Measurements from ENCODE around the gene TPTE. TPM values are rescaled to one million over a fixed set of nuclear protein-coding genes. Genes with fewer than 3 reads are reported as not detected.
"Not testable (repeated sequence)": the region's sequence is repeated elsewhere in the genome, so short reads cannot be mapped to it uniquely, and the experiment has no call there.

The TPTE gene
- total RNA-seq, 1 experiment from 2014 or later = not detected

- H3K4me3 ChIP-seq (replicated peaks in 1 of 2; ENCODE audit: low read depth in 1 of 2, low read length in 2 of 2); DNase-seq (ENCODE audit: low read depth, low spot score); H3K27ac ChIP-seq (ENCODE audit: low read depth, low read length); BruUV-seq (replicated peaks); H3K9ac ChIP-seq (ENCODE audit: low read length); H3K4me2 ChIP-seq (ENCODE audit: low read length); H3K79me2 ChIP-seq (ENCODE audit: insufficient read depth, low read length); H3K9me2 ChIP-seq (ENCODE audit: insufficient read depth); RAD21 ChIA-PET (ENCODE audit: low non-redundant PET in 1 of 2, low total read pairs in 2 of 2, uncharacterized antibody in 2 of 2, unreplicated experiment in 2 of 2); H3K4me1 ChIP-seq (ENCODE audit: control insufficient read depth in 1 of 2, insufficient read depth in 2 of 2, low read length in 2 of 2); POLR2A ChIA-PET; CTCF ChIA-PET; H4K20me1 ChIP-seq (ENCODE audit: insufficient read depth); ATAC-seq; H3K27me3 ChIP-seq (ENCODE audit: insufficient read depth, low read length); intact Hi-C loops (cut with micrococcal nuclease); H2AFZ ChIP-seq (ENCODE audit: low read depth, low read length, poor library complexity, severe bottlenecking); H3K36me3 ChIP-seq (ENCODE audit: control insufficient read depth in 1 of 2, insufficient read depth in 2 of 2, low read length in 2 of 2): not testable (repeated sequence)
- H3K9me3 ChIP-seq (ENCODE audit: control insufficient read depth in 1 of 2, insufficient read depth in 1 of 2, low read depth in 1 of 2, low read length in 2 of 2) = peaks cover 16 to 17% of the 10 kb centered on the region in 2 experiments; a peak in 3 of 4 replicates
Observed at GRCh38 chr21:10629239-10629638, 107.9 kb downstream of the TPTE start.

GRCh38 chr21:10630829-10631228 is 109.4 kb downstream of the TPTE start:
- H3K4me1 ChIP-seq (ENCODE audit: control insufficient read depth in 1 of 2, insufficient read depth in 2 of 2, low read length in 2 of 2); H3K9ac ChIP-seq (ENCODE audit: low read length); H3K79me2 ChIP-seq (ENCODE audit: insufficient read depth, low read length); ATAC-seq; H3K9me2 ChIP-seq (ENCODE audit: insufficient read depth); intact Hi-C loops (cut with micrococcal nuclease); H3K27ac ChIP-seq (ENCODE audit: low read depth, low read length); H4K20me1 ChIP-seq (ENCODE audit: insufficient read depth); H3K4me2 ChIP-seq (ENCODE audit: low read length); H2AFZ ChIP-seq (ENCODE audit: low read depth, low read length, poor library complexity, severe bottlenecking); H3K4me3 ChIP-seq (replicated peaks in 1 of 2; ENCODE audit: low read depth in 1 of 2, low read length in 2 of 2); H3K36me3 ChIP-seq (ENCODE audit: control insufficient read depth in 1 of 2, insufficient read depth in 2 of 2, low read length in 2 of 2); DNase-seq (ENCODE audit: low read depth, low spot score); BruUV-seq (replicated peaks); H3K27me3 ChIP-seq (ENCODE audit: insufficient read depth, low read length); POLR2A ChIA-PET; CTCF ChIA-PET; RAD21 ChIA-PET (ENCODE audit: low non-redundant PET in 1 of 2, low total read pairs in 2 of 2, uncharacterized antibody in 2 of 2, unreplicated experiment in 2 of 2): not testable (repeated sequence)
- peaks cover 16 to 17% of the 10 kb centered on the region in 2 experiments; a peak in 3 of 4 replicates for H3K9me3 ChIP-seq (ENCODE audit: control insufficient read depth in 1 of 2, insufficient read depth in 1 of 2, low read depth in 1 of 2, low read length in 2 of 2)

- BruUV-seq (replicated peaks); H3K9me2 ChIP-seq (ENCODE audit: insufficient read depth); H2AFZ ChIP-seq (ENCODE audit: low read depth, low read length, poor library complexity, severe bottlenecking); CTCF ChIA-PET; H3K27me3 ChIP-seq (ENCODE audit: insufficient read depth, low read length); H3K4me1 ChIP-seq (ENCODE audit: control insufficient read depth in 1 of 2, insufficient read depth in 2 of 2, low read length in 2 of 2); H4K20me1 ChIP-seq (ENCODE audit: insufficient read depth); H3K4me2 ChIP-seq (ENCODE audit: low read length); RAD21 ChIA-PET (ENCODE audit: low non-redundant PET in 1 of 2, low total read pairs in 2 of 2, uncharacterized antibody in 2 of 2, unreplicated experiment in 2 of 2); ATAC-seq; H3K9ac ChIP-seq (ENCODE audit: low read length); H3K79me2 ChIP-seq (ENCODE audit: insufficient read depth, low read length); DNase-seq (ENCODE audit: low read depth, low spot score); H3K4me3 ChIP-seq (replicated peaks in 1 of 2; ENCODE audit: low read depth in 1 of 2, low read length in 2 of 2); H3K27ac ChIP-seq (ENCODE audit: low read depth, low read length); H3K36me3 ChIP-seq (ENCODE audit: control insufficient read depth in 1 of 2, insufficient read depth in 2 of 2, low read length in 2 of 2); POLR2A ChIA-PET; intact Hi-C loops (cut with micrococcal nuclease): not testable (repeated sequence)
- peaks cover 16 to 17% of the 10 kb centered on the region in 2 experiments; a peak in 3 of 4 replicates for H3K9me3 ChIP-seq (ENCODE audit: control insufficient read depth in 1 of 2, insufficient read depth in 1 of 2, low read depth in 1 of 2, low read length in 2 of 2)
Observed at GRCh38 chr21:10631316-10631715, 109.9 kb downstream of the TPTE start.

GRCh38 chr21:10638144-10638543 is 116.8 kb downstream of the TPTE start:
- H3K9me2 ChIP-seq (ENCODE audit: insufficient read depth); H3K4me3 ChIP-seq (replicated peaks in 1 of 2; ENCODE audit: low read depth in 1 of 2, low read length in 2 of 2); H2AFZ ChIP-seq (ENCODE audit: low read depth, low read length, poor library complexity, severe bottlenecking); H3K79me2 ChIP-seq (ENCODE audit: insufficient read depth, low read length); H3K4me2 ChIP-seq (ENCODE audit: low read length); H3K9ac ChIP-seq (ENCODE audit: low read length); H3K27ac ChIP-seq (ENCODE audit: low read depth, low read length); CTCF ChIA-PET; POLR2A ChIA-PET; ATAC-seq; H3K27me3 ChIP-seq (ENCODE audit: insufficient read depth, low read length); H3K36me3 ChIP-seq (ENCODE audit: control insufficient read depth in 1 of 2, insufficient read depth in 2 of 2, low read length in 2 of 2); H4K20me1 ChIP-seq (ENCODE audit: insufficient read depth); H3K4me1 ChIP-seq (ENCODE audit: control insufficient read depth in 1 of 2, insufficient read depth in 2 of 2, low read length in 2 of 2); BruUV-seq (replicated peaks); RAD21 ChIA-PET (ENCODE audit: low non-redundant PET in 1 of 2, low total read pairs in 2 of 2, uncharacterized antibody in 2 of 2, unreplicated experiment in 2 of 2); intact Hi-C loops (cut with micrococcal nuclease); DNase-seq (ENCODE audit: low read depth, low spot score): not testable (repeated sequence)
- peaks cover 40 to 42% of the 10 kb centered on the region in 2 experiments for H3K9me3 ChIP-seq (ENCODE audit: control insufficient read depth in 1 of 2, insufficient read depth in 1 of 2, low read depth in 1 of 2, low read length in 2 of 2)
